ENCODE data around the gene TARS1.

The TARS1 gene

DNA sequence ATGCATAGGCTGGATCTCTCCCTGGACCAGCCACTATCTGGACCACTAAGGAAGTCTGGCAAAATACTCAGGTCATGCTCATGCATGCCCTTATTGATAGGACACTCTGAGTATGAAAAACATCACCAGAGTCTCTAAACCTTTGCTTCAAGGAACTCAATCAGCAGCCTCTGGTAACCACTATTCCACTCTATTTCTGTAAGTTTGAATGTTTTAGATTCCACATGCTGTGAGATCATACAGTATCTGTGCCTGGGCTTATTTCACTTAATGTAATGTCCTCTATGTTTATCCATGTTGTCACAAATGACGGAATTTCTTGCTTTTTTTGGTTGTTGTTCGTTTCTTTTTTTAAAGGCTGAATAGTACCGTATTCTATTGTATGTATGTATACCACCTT lies 68.3 kb downstream of the TARS1 start:
- TF ChIP-seq RAD21 (IDR thresholded peaks at IDR 0.05; ENCODE audit: low read depth) (no peak), TCF12 (IDR thresholded peaks at IDR 0.05; ENCODE audit: low read depth) (no peak), CEBPB (IDR thresholded peaks at IDR 0.05) (no peak), NFIC (IDR thresholded peaks at IDR 0.05) (no peak), EGR1 (IDR thresholded peaks at IDR 0.05) (no peak), ZBTB7A (IDR thresholded peaks at IDR 0.05; ENCODE audit: low read depth) (no peak), CREB1 (IDR thresholded peaks at IDR 0.05; ENCODE audit: low read depth) (no peak), TAF1 (IDR thresholded peaks at IDR 0.05; ENCODE audit: low read depth) (no peak), EP300 (IDR thresholded peaks at IDR 0.05; ENCODE audit: borderline replicate concordance) (no peak), FOXM1 (IDR thresholded peaks at IDR 0.05; ENCODE audit: borderline replicate concordance, low read depth) (no peak), YY1 (IDR thresholded peaks at IDR 0.05; ENCODE audit: low read depth) (no peak)
- TF ChIP-seq, protein P1, sequence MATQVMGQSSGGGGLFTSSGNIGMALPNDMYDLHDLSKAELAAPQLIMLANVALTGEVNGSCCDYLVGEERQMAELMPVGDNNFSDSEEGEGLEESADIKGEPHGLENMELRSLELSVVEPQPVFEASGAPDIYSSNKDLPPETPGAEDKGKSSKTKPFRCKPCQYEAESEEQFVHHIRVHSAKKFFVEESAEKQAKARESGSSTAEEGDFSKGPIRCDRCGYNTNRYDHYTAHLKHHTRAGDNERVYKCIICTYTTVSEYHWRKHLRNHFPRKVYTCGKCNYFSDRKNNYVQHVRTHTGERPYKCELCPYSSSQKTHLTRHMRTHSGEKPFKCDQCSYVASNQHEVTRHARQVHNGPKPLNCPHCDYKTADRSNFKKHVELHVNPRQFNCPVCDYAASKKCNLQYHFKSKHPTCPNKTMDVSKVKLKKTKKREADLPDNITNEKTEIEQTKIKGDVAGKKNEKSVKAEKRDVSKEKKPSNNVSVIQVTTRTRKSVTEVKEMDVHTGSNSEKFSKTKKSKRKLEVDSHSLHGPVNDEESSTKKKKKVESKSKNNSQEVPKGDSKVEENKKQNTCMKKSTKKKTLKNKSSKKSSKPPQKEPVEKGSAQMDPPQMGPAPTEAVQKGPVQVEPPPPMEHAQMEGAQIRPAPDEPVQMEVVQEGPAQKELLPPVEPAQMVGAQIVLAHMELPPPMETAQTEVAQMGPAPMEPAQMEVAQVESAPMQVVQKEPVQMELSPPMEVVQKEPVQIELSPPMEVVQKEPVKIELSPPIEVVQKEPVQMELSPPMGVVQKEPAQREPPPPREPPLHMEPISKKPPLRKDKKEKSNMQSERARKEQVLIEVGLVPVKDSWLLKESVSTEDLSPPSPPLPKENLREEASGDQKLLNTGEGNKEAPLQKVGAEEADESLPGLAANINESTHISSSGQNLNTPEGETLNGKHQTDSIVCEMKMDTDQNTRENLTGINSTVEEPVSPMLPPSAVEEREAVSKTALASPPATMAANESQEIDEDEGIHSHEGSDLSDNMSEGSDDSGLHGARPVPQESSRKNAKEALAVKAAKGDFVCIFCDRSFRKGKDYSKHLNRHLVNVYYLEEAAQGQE (IDR thresholded peaks at IDR 0.05; ENCODE audit: low read depth): no peak
- TF ChIP-seq, protein P2, sequence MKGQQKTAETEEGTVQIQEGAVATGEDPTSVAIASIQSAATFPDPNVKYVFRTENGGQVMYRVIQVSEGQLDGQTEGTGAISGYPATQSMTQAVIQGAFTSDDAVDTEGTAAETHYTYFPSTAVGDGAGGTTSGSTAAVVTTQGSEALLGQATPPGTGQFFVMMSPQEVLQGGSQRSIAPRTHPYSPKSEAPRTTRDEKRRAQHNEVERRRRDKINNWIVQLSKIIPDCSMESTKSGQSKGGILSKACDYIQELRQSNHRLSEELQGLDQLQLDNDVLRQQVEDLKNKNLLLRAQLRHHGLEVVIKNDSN (IDR thresholded peaks at IDR 0.05): no peak
- TF ChIP-seq, protein P3, sequence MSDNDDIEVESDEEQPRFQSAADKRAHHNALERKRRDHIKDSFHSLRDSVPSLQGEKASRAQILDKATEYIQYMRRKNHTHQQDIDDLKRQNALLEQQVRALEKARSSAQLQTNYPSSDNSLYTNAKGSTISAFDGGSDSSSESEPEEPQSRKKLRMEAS (IDR thresholded peaks at IDR 0.05): no peak

DNA sequence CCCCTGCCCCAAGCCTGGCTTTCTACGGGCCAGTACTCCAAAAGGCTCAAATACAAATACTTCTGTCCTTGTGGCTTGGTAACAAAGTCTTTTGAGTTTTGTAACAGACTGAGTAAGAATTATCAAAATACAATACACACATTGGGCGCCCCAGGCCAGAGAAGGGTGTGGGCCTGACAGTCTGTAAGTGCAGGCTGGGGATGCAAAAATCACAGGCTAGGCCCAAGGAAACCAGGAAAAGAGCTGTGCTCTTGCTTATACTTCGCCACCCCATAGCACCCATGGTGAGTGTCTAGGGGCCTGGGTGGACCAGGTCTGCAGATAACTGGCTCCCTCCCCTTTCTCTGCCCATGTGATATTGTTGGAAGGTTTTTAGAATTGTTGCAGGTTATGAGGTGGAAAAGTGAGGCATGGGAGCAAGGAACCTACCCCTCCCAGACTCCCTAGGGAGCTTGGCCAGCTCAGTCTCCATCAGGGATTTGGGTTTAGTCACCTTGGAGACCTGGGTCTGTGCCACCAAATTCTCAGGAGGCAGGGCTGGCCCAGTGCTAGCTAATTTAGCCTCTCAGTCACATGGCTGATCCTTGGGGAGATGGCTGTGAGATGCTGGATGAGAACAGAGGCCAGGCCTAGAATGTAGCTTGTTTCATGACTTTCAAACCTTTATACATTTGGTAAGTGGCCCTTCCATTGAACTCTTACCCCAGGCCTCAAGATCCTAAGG lies 72.9 kb downstream of the TARS1 start:
- TF ChIP-seq ZBTB7A (IDR thresholded peaks at IDR 0.05; ENCODE audit: low read depth) (no peak), EP300 (IDR thresholded peaks at IDR 0.05; ENCODE audit: borderline replicate concordance) (no peak), TAF1 (IDR thresholded peaks at IDR 0.05; ENCODE audit: low read depth) (no peak), FOXM1 (IDR thresholded peaks at IDR 0.05; ENCODE audit: borderline replicate concordance, low read depth) (no peak), CREB1 (IDR thresholded peaks at IDR 0.05; ENCODE audit: low read depth) (no peak), TEAD4 (IDR thresholded peaks at IDR 0.05) (no peak), EGR1 (IDR thresholded peaks at IDR 0.05) (no peak), RAD21 (IDR thresholded peaks at IDR 0.05; ENCODE audit: low read depth) (no peak)
- TF ChIP-seq, protein P2 (IDR thresholded peaks at IDR 0.05): no peak
- TF ChIP-seq, protein P3 (IDR thresholded peaks at IDR 0.05): no peak

DNA sequence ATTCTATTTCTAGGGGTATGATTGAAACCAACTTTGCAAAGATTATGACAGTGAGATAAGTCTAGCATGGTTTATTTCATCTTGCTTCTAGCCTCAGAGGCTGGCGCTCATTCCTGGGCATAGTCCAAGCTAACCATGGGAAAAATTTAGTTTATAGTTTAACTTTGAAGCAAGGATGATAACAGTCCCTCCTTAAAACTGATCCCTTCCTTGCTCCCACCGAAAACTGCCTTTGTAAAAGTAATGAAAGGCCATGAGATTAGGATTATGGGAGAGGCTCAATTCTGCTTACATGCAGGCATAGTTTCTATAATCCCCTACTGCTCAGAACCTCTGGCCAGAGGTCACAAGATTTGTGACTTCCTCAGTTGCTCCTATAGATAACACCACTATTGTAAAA lies 75.7 kb downstream of the TARS1 start:
- TF ChIP-seq TCF12 (IDR thresholded peaks at IDR 0.05; ENCODE audit: low read depth): no peak
- TF ChIP-seq EGR1 (IDR thresholded peaks at IDR 0.05): no peak
- no peak for TF ChIP-seq CEBPB (IDR thresholded peaks at IDR 0.05)
- TF ChIP-seq CREB1 (IDR thresholded peaks at IDR 0.05; ENCODE audit: low read depth): no peak
- TF ChIP-seq RAD21 (IDR thresholded peaks at IDR 0.05; ENCODE audit: low read depth): no peak
- no peak for TF ChIP-seq EP300 (IDR thresholded peaks at IDR 0.05; ENCODE audit: borderline replicate concordance)
- TF ChIP-seq, protein P2 (IDR thresholded peaks at IDR 0.05): no peak
- no peak for TF ChIP-seq NFIC (IDR thresholded peaks at IDR 0.05)
- TF ChIP-seq, protein P1 (IDR thresholded peaks at IDR 0.05; ENCODE audit: low read depth): no peak
- no peak for TF ChIP-seq YY1 (IDR thresholded peaks at IDR 0.05; ENCODE audit: low read depth)
- TF ChIP-seq FOXM1 (IDR thresholded peaks at IDR 0.05; ENCODE audit: borderline replicate concordance, low read depth): no peak
- TF ChIP-seq, protein P3 (IDR thresholded peaks at IDR 0.05): no peak
- TF ChIP-seq TEAD4 (IDR thresholded peaks at IDR 0.05): no peak
- no peak for TF ChIP-seq ZBTB7A (IDR thresholded peaks at IDR 0.05; ENCODE audit: low read depth)
- no peak for TF ChIP-seq TAF1 (IDR thresholded peaks at IDR 0.05; ENCODE audit: low read depth)
